Measurements from ENCODE around the gene REG3G.

Gene REG3G

GRCh38 chr2:79025421-79025820 is at the start of gene REG3G:
Gene REG3G (plus strand): TSS chr2:79025702. CDS start chr2:79026094, 392 bp downstream.
- no peak within 1 kb of the TSS for H3K4me3 ChIP-seq (ENCODE audit: low read depth, low read length)
- TF ChIP-seq CTCF (IDR thresholded peaks at IDR 0.05; ENCODE audit: control insufficient read depth, extremely low read depth, insufficient read depth) = no peak
- no peak for DNase-seq (ENCODE audit: low read depth)

- H3K4me3 ChIP-seq (ENCODE audit: low read depth, low read length) = no peak overlapping the region
- DNase-seq (ENCODE audit: low read depth) = no peak
- TF ChIP-seq CTCF (IDR thresholded peaks at IDR 0.05; ENCODE audit: control insufficient read depth, extremely low read depth, insufficient read depth) = no peak
Measured at GRCh38 chr2:78977661-78978145, 47.8 kb upstream of the REG3G start.

- H3K4me3 ChIP-seq (ENCODE audit: low read depth, low read length) = no peak overlapping the region
- no peak for DNase-seq (ENCODE audit: low read depth)
- no peak for TF ChIP-seq CTCF (IDR thresholded peaks at IDR 0.05; ENCODE audit: control insufficient read depth, extremely low read depth, insufficient read depth)
Measured at GRCh38 chr2:78978340-78978739, 47.2 kb upstream of the REG3G start.

GRCh38 chr2:78979380-78980151 is 45.9 kb upstream of the REG3G start:
- DNase-seq (ENCODE audit: low read depth) = no peak
- no peak overlapping the region for H3K4me3 ChIP-seq (ENCODE audit: low read depth, low read length)
- peak; percentile 79 for TF ChIP-seq CTCF (IDR thresholded peaks at IDR 0.05; ENCODE audit: control insufficient read depth, extremely low read depth, insufficient read depth)

GRCh38 chr2:78980152-78980465 is 45.4 kb upstream of the REG3G start:
- H3K4me3 ChIP-seq (ENCODE audit: low read depth, low read length) = no peak overlapping the region
- no peak for DNase-seq (ENCODE audit: low read depth)
- TF ChIP-seq CTCF (IDR thresholded peaks at IDR 0.05; ENCODE audit: control insufficient read depth, extremely low read depth, insufficient read depth) = no peak

GRCh38 chr2:78980871-78981270 is 44.6 kb upstream of the REG3G start:
- H3K4me3 ChIP-seq (ENCODE audit: low read depth, low read length) = no peak overlapping the region

More at GRCh38 chr2:78980871-78981270, 44.6 kb upstream of the REG3G start:
- no peak for TF ChIP-seq CTCF (IDR thresholded peaks at IDR 0.05; ENCODE audit: control insufficient read depth, extremely low read depth, insufficient read depth)
- DNase-seq (ENCODE audit: low read depth) = no peak
